ENCODE results near the gene TREML4.

TREML4 gene

DNA sequence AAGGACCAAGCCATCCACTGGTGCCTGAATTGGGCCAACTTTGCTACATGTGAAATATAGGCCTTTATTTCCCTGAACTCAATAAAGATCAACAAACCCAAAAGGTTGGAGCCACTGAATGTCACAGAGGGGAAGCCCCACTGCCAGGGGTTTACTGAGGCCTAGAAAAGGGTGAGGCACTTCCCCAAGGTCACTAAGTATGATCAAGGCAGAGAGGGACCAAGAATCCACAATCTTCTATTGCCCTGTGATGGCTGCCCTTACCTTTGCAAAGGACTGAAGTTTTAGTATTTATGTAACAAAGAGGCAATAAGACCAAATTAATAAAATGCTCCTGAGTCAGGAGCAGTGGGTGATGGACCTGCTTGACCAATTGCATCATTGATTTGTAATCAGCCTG lies 40.3 kb downstream of the TREML4 start:
- peaks cover 3% of the 10 kb centered on the region for H3K9me3 ChIP-seq (ENCODE audit: severe bottlenecking)
- no peak overlapping the region for H3K27ac ChIP-seq
- DNase-seq: no peak
- TF ChIP-seq, protein P1, sequence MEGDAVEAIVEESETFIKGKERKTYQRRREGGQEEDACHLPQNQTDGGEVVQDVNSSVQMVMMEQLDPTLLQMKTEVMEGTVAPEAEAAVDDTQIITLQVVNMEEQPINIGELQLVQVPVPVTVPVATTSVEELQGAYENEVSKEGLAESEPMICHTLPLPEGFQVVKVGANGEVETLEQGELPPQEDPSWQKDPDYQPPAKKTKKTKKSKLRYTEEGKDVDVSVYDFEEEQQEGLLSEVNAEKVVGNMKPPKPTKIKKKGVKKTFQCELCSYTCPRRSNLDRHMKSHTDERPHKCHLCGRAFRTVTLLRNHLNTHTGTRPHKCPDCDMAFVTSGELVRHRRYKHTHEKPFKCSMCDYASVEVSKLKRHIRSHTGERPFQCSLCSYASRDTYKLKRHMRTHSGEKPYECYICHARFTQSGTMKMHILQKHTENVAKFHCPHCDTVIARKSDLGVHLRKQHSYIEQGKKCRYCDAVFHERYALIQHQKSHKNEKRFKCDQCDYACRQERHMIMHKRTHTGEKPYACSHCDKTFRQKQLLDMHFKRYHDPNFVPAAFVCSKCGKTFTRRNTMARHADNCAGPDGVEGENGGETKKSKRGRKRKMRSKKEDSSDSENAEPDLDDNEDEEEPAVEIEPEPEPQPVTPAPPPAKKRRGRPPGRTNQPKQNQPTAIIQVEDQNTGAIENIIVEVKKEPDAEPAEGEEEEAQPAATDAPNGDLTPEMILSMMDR (IDR thresholded peaks at IDR 0.05; ENCODE audit: low read depth, low read length): no peak
- no peaks in the 10 kb centered on the region for H3K36me3 ChIP-seq
- peaks cover 11% of the 10 kb centered on the region for H3K27me3 ChIP-seq (ENCODE audit: insufficient read depth, low read depth, severe bottlenecking)
- no peak overlapping the region for H3K4me3 ChIP-seq (ENCODE audit: low read depth, low read length)

DNA sequence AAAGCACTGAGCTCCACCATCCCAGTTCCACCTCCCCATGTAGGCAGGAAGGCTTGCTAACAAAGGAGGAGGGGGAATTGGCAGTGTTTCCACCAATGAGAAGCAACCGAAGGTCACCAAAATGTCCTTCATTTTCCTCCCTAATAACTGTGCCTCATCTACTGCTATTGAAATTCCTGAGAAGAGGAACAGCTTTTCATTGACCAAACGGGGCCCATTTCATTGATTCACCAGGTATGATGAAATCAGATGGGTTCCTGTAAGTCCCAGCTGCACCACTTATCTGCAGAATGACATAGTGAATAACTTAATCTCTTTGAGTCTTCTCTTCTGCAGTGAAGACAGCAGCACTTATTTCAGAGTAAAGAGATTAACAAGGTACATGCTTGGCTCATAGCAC lies 41.0 kb downstream of the TREML4 start:
- no peaks in the 10 kb centered on the region for H3K9me3 ChIP-seq (ENCODE audit: severe bottlenecking)
- H3K36me3 ChIP-seq: no peaks in the 10 kb centered on the region
- H3K27ac ChIP-seq: no peak overlapping the region
- no peak for DNase-seq
- no peak overlapping the region for H3K4me3 ChIP-seq (ENCODE audit: low read depth, low read length)
- TF ChIP-seq, protein P1 (IDR thresholded peaks at IDR 0.05; ENCODE audit: low read depth, low read length): no peak
- peaks cover 15% of the 10 kb centered on the region for H3K27me3 ChIP-seq (ENCODE audit: insufficient read depth, low read depth, severe bottlenecking)

DNA sequence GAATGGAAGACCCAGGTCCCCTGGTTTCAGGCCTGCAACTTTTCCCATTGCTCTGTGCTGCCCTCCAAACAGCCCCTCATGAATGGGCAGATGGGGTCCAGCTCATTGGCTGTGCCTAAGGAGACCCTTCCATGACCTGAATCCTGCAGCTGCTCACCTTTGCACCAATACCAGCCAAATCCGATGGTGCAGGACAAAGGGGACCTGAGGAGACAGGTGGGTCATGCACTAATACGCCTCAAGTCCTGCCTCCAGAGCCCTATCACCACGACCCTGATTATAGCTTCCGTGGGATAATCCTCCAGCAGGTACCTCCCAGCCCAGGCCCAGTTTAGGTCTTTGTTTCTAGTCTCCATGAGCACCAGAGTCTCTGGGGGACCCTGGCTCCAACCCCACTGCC lies 41.6 kb downstream of the TREML4 start:
- DNase-seq: no peak
- Histone ChIP-seq H3K4me3 (ENCODE audit: low read depth, low read length) (no peak overlapping the region), H3K9me3 (ENCODE audit: severe bottlenecking) (no peaks in the 10 kb centered on the region), H3K27ac (no peak overlapping the region), H3K36me3 (no peaks in the 10 kb centered on the region), H3K27me3 (ENCODE audit: insufficient read depth, low read depth, severe bottlenecking) (peaks cover 15% of the 10 kb centered on the region)
- TF ChIP-seq, protein P1 (IDR thresholded peaks at IDR 0.05; ENCODE audit: low read depth, low read length): no peak

DNA sequence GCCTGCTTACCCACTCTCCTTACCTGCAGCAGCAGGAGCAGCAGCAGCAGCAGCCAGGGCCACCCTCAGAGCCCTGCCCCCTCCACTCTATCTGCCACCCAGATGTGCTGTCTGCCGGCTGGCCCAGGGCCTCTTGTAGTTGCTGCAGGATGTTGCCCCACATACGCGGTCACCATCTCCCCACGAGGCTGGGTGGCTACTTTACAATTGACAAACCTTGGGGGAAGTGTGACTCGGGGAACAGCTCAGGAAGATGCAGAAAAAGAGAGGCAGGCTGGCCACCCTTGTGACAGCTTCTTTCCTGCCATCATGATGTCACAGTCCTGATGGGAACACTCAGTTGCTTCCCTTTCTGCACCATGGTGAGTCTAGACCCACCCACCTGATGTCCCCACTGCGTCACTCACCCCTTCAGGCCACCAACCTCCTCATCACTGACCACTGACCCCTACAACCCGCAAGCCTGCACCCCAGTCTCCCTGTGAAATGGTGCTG lies 43.8 kb downstream of the TREML4 start:
- TF ChIP-seq, protein P1 (IDR thresholded peaks at IDR 0.05; ENCODE audit: low read depth, low read length): no peak
- Histone ChIP-seq H3K36me3 (no peaks in the 10 kb centered on the region), H3K9me3 (ENCODE audit: severe bottlenecking) (no peaks in the 10 kb centered on the region), H3K27me3 (ENCODE audit: insufficient read depth, low read depth, severe bottlenecking) (peaks cover 34% of the 10 kb centered on the region), H3K27ac (no peak overlapping the region), H3K4me3 (ENCODE audit: low read depth, low read length) (no peak overlapping the region)
- DNase-seq: no peak

DNA sequence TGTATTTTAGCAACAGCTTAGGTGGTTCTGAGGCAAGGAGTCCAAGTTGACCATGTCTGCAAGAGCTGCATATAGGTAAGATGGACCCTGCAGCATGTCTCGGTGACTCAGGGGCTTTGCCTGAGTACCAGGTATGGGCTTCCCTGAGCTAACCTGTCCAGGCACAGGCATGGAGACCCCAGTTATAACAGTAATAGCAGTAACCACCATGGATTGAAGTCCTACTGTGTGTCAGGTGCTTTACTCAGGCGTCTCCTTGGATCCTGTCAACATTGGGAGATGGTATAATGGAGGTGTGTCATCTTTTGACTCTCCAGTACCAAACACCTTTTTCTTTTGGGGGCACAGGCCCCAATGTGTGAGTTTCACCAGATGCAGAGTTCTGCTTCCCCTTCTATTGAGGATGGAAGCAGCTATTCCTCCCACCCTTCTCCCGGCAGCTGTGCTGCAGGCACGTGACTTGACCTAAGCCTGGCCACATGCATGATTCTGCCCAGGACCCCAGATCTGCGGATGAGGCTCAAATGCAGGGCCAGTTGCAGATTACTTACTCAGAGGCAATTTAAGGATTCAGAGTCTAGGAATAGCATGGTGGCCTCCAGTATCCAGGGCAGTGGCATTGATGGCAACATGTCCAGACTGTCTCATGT lies 44.6 kb downstream of the TREML4 start:
- DNase-seq: no peak
- TF ChIP-seq, protein P1 (IDR thresholded peaks at IDR 0.05; ENCODE audit: low read depth, low read length): no peak
- Histone ChIP-seq H3K36me3 (no peaks in the 10 kb centered on the region), H3K9me3 (ENCODE audit: severe bottlenecking) (no peaks in the 10 kb centered on the region), H3K27ac (no peak overlapping the region), H3K27me3 (ENCODE audit: insufficient read depth, low read depth, severe bottlenecking) (peaks cover 34% of the 10 kb centered on the region), H3K4me3 (ENCODE audit: low read depth, low read length) (no peak overlapping the region)

DNA sequence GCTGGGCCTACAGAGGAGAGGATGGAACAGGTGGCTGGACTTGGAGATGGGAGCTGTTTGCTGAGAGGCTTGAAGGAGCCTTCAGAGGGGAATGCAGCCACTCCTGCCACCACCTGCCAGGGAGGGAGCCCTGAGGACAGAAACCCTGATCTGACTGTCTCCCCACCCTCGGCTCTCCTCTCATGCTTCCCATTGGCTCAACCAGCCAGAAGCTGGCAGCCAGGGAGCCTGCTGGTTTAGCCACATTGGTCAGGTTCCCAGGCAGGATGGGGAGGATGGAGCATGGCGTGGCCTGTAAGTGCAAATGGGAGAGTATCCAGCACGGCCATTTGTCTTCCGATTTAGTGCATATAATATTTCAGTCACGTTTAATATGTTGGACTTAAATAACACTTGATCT lies 45.6 kb downstream of the TREML4 start:
- TF ChIP-seq, protein P1 (IDR thresholded peaks at IDR 0.05; ENCODE audit: low read depth, low read length): no peak
- Histone ChIP-seq H3K9me3 (ENCODE audit: severe bottlenecking) (no peaks in the 10 kb centered on the region), H3K36me3 (no peaks in the 10 kb centered on the region), H3K27me3 (ENCODE audit: insufficient read depth, low read depth, severe bottlenecking) (peaks cover 34% of the 10 kb centered on the region), H3K4me3 (ENCODE audit: low read depth, low read length) (no peak overlapping the region), H3K27ac (no peak overlapping the region)
- no peak for DNase-seq

Data from WERI-Rb-1 (cell line).